Measurements from ENCODE around the gene KANSL1.

DNA sequence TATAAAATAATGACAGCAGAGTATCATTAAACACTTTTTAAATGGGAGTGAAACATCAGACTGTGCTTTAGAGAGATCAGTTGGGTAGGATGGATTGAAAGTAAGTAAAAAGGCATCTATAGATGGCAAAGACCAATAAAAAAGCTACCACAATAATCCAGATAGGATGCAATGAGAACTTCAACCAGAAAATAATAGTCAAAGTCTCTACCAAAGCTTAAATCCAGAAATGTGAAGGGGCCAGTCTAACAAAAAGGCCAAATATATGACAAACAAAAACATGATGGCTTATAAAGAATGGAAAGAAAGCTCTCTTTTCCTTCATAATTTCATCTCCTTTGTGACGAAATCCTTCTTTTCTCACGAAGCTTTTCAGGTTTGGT, 12.3 kb downstream of the KANSL1 start:
- TF ChIP-seq CTCF (IDR thresholded peaks at IDR 0.05), result no peak
- TF ChIP-seq POLR2AphosphoS5 (IDR thresholded peaks at IDR 0.05; ENCODE audit: low read depth, low read length), result no peak
- no peak for TF ChIP-seq REST (IDR thresholded peaks at IDR 0.05; ENCODE audit: insufficient read depth in 1 of 2, low read depth in 2 of 2, low read length in 1 of 2)
- no peak for TF ChIP-seq SIN3A (IDR thresholded peaks at IDR 0.05; ENCODE audit: borderline replicate concordance, insufficient read depth, low read depth, low read length)
